Mononuclear cell (primary cell): ENCODE results near the gene PPT2. TPM values are rescaled to one million over a fixed set of nuclear protein-coding genes. Genes with fewer than 3 reads are reported as not detected.
"Not testable (repeated sequence)": the region's sequence is repeated elsewhere in the genome, so short reads cannot be mapped to it uniquely, and the experiment has no call there.

Source experiments
- H3K27me3 ChIP-seq: 2 replicates; pipeline ENCODE4 v1.6.0; 2011; ENCODE audit warnings: low read length, control low read depth; ENCODE audit not compliant: insufficient read depth
- H3K4me1 ChIP-seq: 2 replicates; pipeline ENCODE4 v1.5.1; 2011; ENCODE audit warnings: mild to moderate bottlenecking, low read length, control low read depth; ENCODE audit not compliant: insufficient read depth
- H3K4me3 ChIP-seq: 2 replicates; pipeline ENCODE4 v1.5.1; 2011; ENCODE audit warnings: mild to moderate bottlenecking, low read length, moderate library complexity
- H3K9me3 ChIP-seq: 2 replicates; pipeline ENCODE4 v1.5.1; 2011; ENCODE audit warnings: low read depth, mild to moderate bottlenecking, control low read depth, low read length
- total RNA-seq: library from RNA; depleted of rRNA; stranded (reverse); fragments of >200 nt; gene quantifications from one replicate; pipeline ENCODE4 v1.2.3, GENCODE V29; 2012

Gene PPT2
- total RNA-seq, 1 donor = 6.0 TPM

GRCh38 chr6:32184084-32184640 is 30.2 kb downstream of the PPT2 start, which contains the start of gene AGER:
AGER (minus strand) TSS chr6:32184253; CDS start chr6:32184222, 31 bp downstream.
- no peak within 1 kb of the TSS for H3K4me3 ChIP-seq
- H3K9me3 ChIP-seq = no peaks in the 10 kb centered on the region
- peaks cover 54% of the 10 kb centered on the region for H3K4me1 ChIP-seq
- no peaks in the 10 kb centered on the region for H3K27me3 ChIP-seq

- peaks cover 49% of the 10 kb centered on the region for H3K4me1 ChIP-seq
- not testable (repeated sequence) for H3K4me3 ChIP-seq, H3K9me3 ChIP-seq, H3K27me3 ChIP-seq
These were observed 31.8 kb downstream of the PPT2 start for GRCh38 chr6:32185681-32186131.

GRCh38 chr6:32186151-32186840 is 32.4 kb downstream of the PPT2 start:
- H3K9me3 ChIP-seq, H3K4me3 ChIP-seq, H3K27me3 ChIP-seq: not testable (repeated sequence)
- H3K4me1 ChIP-seq = peaks cover 55% of the 10 kb centered on the region

GRCh38 chr6:32187009-32187709 is 33.2 kb downstream of the PPT2 start:
- Histone ChIP-seq H3K4me1 (peaks cover 56% of the 10 kb centered on the region), H3K9me3 (no peaks in the 10 kb centered on the region), H3K27me3 (no peaks in the 10 kb centered on the region), H3K4me3 (no peak overlapping the region)

- peaks cover 52% of the 10 kb centered on the region for H3K4me1 ChIP-seq
These were observed 33.9 kb downstream of the PPT2 start for GRCh38 chr6:32187725-32188380.

GRCh38 chr6:32188381-32189068 is 34.6 kb downstream of the PPT2 start:
- peaks cover 57% of the 10 kb centered on the region for H3K4me1 ChIP-seq
- H3K27me3 ChIP-seq = no peaks in the 10 kb centered on the region
- no peaks in the 10 kb centered on the region for H3K9me3 ChIP-seq
- peak overlapping the region; percentile 96 for H3K4me3 ChIP-seq

More at GRCh38 chr6:32187725-32188380, 33.9 kb downstream of the PPT2 start:
- not testable (repeated sequence) for H3K27me3 ChIP-seq, H3K9me3 ChIP-seq, H3K4me3 ChIP-seq

GRCh38 chr6:32189069-32189741 is 35.3 kb downstream of the PPT2 start:
- H3K4me1 ChIP-seq = peaks cover 62% of the 10 kb centered on the region
- no peaks in the 10 kb centered on the region for H3K9me3 ChIP-seq
- no peaks in the 10 kb centered on the region for H3K27me3 ChIP-seq
- H3K4me3 ChIP-seq = peak overlapping the region; percentile 96

GRCh38 chr6:32189742-32190053 is 35.8 kb downstream of the PPT2 start:
- no peaks in the 10 kb centered on the region for H3K9me3 ChIP-seq
- peaks cover 67% of the 10 kb centered on the region for H3K4me1 ChIP-seq
- H3K4me3 ChIP-seq = peak overlapping the region; percentile 96
- H3K27me3 ChIP-seq = no peaks in the 10 kb centered on the region

GRCh38 chr6:32190054-32190851 is 36.3 kb downstream of the PPT2 start, which contains the start of gene PBX2:
PBX2 (minus strand) TSS chr6:32190202; CDS start chr6:32189915, 287 bp downstream.
- H3K9me3 ChIP-seq = no peaks in the 10 kb centered on the region

GRCh38 chr6:32190911-32191677 is 37.2 kb downstream of the PPT2 start:
- Histone ChIP-seq H3K9me3 (no peaks in the 10 kb centered on the region), H3K4me3 (peak overlapping the region; percentile 96), H3K4me1 (peaks cover 70% of the 10 kb centered on the region), H3K27me3 (no peaks in the 10 kb centered on the region)

More at GRCh38 chr6:32190054-32190851, 36.3 kb downstream of the PPT2 start, which contains the start of gene PBX2:
- Histone ChIP-seq H3K4me3 (peak within 1 kb of the TSS; percentile 96), H3K4me1 (peaks cover 73% of the 10 kb centered on the region), H3K27me3 (no peaks in the 10 kb centered on the region)

- H3K9me3 ChIP-seq = no peaks in the 10 kb centered on the region
- H3K4me3 ChIP-seq = peak overlapping the region; percentile 96
- no peaks in the 10 kb centered on the region for H3K27me3 ChIP-seq
- H3K4me1 ChIP-seq = peaks cover 69% of the 10 kb centered on the region
These were observed 38.0 kb downstream of the PPT2 start for GRCh38 chr6:32191696-32192607.

- H3K4me3 ChIP-seq = peak within 1 kb of the TSS; percentile 96
- H3K9me3 ChIP-seq = no peaks in the 10 kb centered on the region
- H3K4me1 ChIP-seq = peaks cover 66% of the 10 kb centered on the region
- H3K27me3 ChIP-seq = no peaks in the 10 kb centered on the region
These were observed 38.7 kb downstream of the PPT2 start, which contains the start of gene GPSM3 for GRCh38 chr6:32192608-32193039. GPSM3 (minus strand) TSS chr6:32192643; CDS start chr6:32192513, 130 bp downstream.
